PFSK-1 (cell line): ENCODE data around the gene EXOSC7.

Source experiments
- POLR2AphosphoS5 ChIP-seq: IDR thresholded peaks from 2 replicates; pipeline ENCODE4 v1.6.1; 2012; ENCODE audit warnings: low read depth, mild to moderate bottlenecking, control low read depth, low read length, moderate library complexity
- SIN3A ChIP-seq: IDR thresholded peaks from 2 replicates; pipeline ENCODE4 v1.6.1; 2012; ENCODE audit warnings: mild to moderate bottlenecking, low read length, moderate library complexity, borderline replicate concordance; ENCODE audit not compliant: insufficient read depth
- TAF1 ChIP-seq: IDR thresholded peaks from 2 replicates; pipeline ENCODE4 v1.6.1; 2012; ENCODE audit warnings: low read length, control low read depth, borderline replicate concordance; ENCODE audit not compliant: insufficient read depth
- TF ChIP-seq, protein P1 (sequence below), 2 experiments: IDR thresholded peaks; 2 replicates each; pipeline versions ENCODE4 v1.6.1 to v1.8.0; 2011 to 2012; ENCODE audit warnings: low read depth in 2 of 2, low read length in 2 of 2, control low read depth in 1 of 2, inconsistent platforms in 1 of 2, mild to moderate bottlenecking in 1 of 2, moderate library complexity in 1 of 2; ENCODE audit not compliant: insufficient read depth in 1 of 2

DNA sequence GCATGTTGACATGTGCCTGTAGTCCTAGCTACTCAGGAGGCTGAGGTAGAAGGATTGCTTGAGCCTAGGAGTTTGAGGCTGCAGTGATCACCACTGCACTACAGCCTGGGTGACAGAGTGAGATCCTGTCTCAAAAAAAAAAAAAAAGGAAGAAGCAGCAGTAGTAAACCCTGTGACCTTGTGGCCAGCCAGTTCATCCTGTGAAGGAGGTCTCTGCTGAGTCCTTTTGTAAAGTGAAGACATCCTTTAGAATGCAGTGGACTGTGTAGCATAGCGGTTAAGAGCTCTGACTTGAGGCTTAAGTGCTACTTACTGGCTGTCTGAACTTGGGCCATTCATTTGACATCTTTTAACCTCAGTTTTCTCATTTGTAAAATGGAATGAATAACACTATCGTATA is 8.3 kb downstream of the EXOSC7 start:
- TF ChIP-seq POLR2AphosphoS5 (no peak), SIN3A (no peak), TAF1 (no peak)
- TF ChIP-seq, protein P1, sequence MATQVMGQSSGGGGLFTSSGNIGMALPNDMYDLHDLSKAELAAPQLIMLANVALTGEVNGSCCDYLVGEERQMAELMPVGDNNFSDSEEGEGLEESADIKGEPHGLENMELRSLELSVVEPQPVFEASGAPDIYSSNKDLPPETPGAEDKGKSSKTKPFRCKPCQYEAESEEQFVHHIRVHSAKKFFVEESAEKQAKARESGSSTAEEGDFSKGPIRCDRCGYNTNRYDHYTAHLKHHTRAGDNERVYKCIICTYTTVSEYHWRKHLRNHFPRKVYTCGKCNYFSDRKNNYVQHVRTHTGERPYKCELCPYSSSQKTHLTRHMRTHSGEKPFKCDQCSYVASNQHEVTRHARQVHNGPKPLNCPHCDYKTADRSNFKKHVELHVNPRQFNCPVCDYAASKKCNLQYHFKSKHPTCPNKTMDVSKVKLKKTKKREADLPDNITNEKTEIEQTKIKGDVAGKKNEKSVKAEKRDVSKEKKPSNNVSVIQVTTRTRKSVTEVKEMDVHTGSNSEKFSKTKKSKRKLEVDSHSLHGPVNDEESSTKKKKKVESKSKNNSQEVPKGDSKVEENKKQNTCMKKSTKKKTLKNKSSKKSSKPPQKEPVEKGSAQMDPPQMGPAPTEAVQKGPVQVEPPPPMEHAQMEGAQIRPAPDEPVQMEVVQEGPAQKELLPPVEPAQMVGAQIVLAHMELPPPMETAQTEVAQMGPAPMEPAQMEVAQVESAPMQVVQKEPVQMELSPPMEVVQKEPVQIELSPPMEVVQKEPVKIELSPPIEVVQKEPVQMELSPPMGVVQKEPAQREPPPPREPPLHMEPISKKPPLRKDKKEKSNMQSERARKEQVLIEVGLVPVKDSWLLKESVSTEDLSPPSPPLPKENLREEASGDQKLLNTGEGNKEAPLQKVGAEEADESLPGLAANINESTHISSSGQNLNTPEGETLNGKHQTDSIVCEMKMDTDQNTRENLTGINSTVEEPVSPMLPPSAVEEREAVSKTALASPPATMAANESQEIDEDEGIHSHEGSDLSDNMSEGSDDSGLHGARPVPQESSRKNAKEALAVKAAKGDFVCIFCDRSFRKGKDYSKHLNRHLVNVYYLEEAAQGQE (IDR thresholded peaks at IDR 0.05; ENCODE audit: insufficient read depth in 1 of 2, low read depth in 2 of 2, low read length in 2 of 2), result no peak
